A673 (cell line): ENCODE data around the gene CGB1. TPM values are rescaled to one million over a fixed set of nuclear protein-coding genes. Genes with fewer than 3 reads are reported as not detected.
"Not testable (repeated sequence)": the region's sequence is repeated elsewhere in the genome, so short reads cannot be mapped to it uniquely, and the experiment has no call there.

Experiments used
- BruUV-seq: library from RNA; stranded (reverse); fragments of 400-500 nt; replicated peaks from 2 replicates; lab custom pipeline; 2021; lab: Mats Ljungman, UMichigan
- CTCF ChIA-PET: fragments of 300-600 bp; sonication (Branson Sonifier 250); formaldehyde crosslinking; loops from one replicate; lab custom pipeline; 2022; ENCODE audit warnings: antibody characterized with exemption; lab: Charles Lee
- POLR2A ChIA-PET: fragments of 300-600 bp; sonication (Branson Sonifier 250); formaldehyde crosslinking; loops from one replicate; lab custom pipeline; 2022; ENCODE audit warnings: antibody characterized with exemption; ENCODE audit not compliant: low non-redundant PET; lab: Charles Lee
- DNase-seq: peaks from one replicate; pipeline ENCODE4 v3.0.0-alpha.2; 2015; ENCODE audit warnings: low spot score
- H3K27ac ChIP-seq: fragments of 200-600 bp; sonication (generic); 2 replicates; pipeline ENCODE4 v1.5.1; 2016; ENCODE audit warnings: mixed run types, low read depth, mild to moderate bottlenecking, mixed read lengths, antibody characterized with exemption, low read length; ENCODE audit not compliant: poor library complexity, severe bottlenecking
- H3K27me3 ChIP-seq: fragments of 200-600 bp; sonication (generic); replicated peaks from 2 replicates; pipeline ENCODE4 v1.6.1; 2017; ENCODE audit warnings: mixed run types, low read depth, mild to moderate bottlenecking, mixed read lengths, antibody characterized with exemption, low read length; ENCODE audit not compliant: insufficient read depth, poor library complexity
- H3K36me3 ChIP-seq: fragments of 200-600 bp; sonication (generic); 2 replicates; pipeline ENCODE4 v1.6.1; 2016; ENCODE audit warnings: mixed run types, mild to moderate bottlenecking, mixed read lengths, antibody characterized with exemption, low read length; ENCODE audit not compliant: insufficient read depth, poor library complexity, severe bottlenecking
- H3K4me1 ChIP-seq: fragments of 200-600 bp; sonication (generic); 2 replicates; pipeline ENCODE4 v1.6.1; 2017; ENCODE audit warnings: mixed run types, mild to moderate bottlenecking, mixed read lengths, antibody characterized with exemption, low read length; ENCODE audit not compliant: insufficient read depth, poor library complexity, severe bottlenecking
- H3K4me3 ChIP-seq: fragments of 200-600 bp; sonication (generic); 2 replicates; pipeline ENCODE4 v1.5.1; 2016; ENCODE audit warnings: low read depth, mixed run types, mild to moderate bottlenecking, mixed read lengths, low read length; ENCODE audit not compliant: poor library complexity, severe bottlenecking
- H3K9me3 ChIP-seq: fragments of 200-600 bp; sonication (generic); 2 replicates; pipeline ENCODE4 v1.6.1; 2016; ENCODE audit warnings: mixed run types, low read depth, mild to moderate bottlenecking, mixed read lengths, antibody characterized with exemption, low read length; ENCODE audit not compliant: poor library complexity, severe bottlenecking
- CTCF ChIP-seq: fragments of 300-800, 200-600 bp; sonication (generic); conservative IDR thresholded peaks from 2 replicates; pipeline ENCODE4 v1.5.1; 2017; ENCODE audit warnings: low read depth, mild to moderate bottlenecking, antibody characterized with exemption, low read length, moderate library complexity, mixed read lengths
- EZH2 ChIP-seq: fragments of 200-600 bp; sonication (generic); IDR thresholded peaks from 2 replicates; pipeline ENCODE4 v1.6.1; 2017; ENCODE audit warnings: borderline replicate concordance, low read depth, mild to moderate bottlenecking, mixed read lengths, antibody characterized with exemption, low read length; ENCODE audit not compliant: poor library complexity, severe bottlenecking
- intact Hi-C: fragments of 100-400 bp; cut with micrococcal nuclease; formaldehyde crosslinking; loops from one replicate; pipeline ENCODE4 v1.10.0; 2022; ENCODE audit not compliant: unreplicated experiment
- total RNA-seq: library from RNA; stranded (reverse); gene quantifications from 2 replicates; pipeline ENCODE4 v1.2.3, GENCODE V29; 2021

Gene CGB1
- total RNA-seq, 1 experiment from 2014 or later = not detected

- ChIA-PET CTCF (interaction anchor here (1.4 to 1.7 kb wide), 2 partner anchors 20 to 26 kb away, joined by 3 to 10 read pairs; partner anchors contain the start of genes GYS1 and RUVBL2), POLR2A (no interaction called here)
- Histone ChIP-seq H3K36me3 (peaks cover 10% of the 10 kb centered on the region), H3K27ac (no peak overlapping the region), H3K4me1 (peaks cover 15% of the 10 kb centered on the region), H3K9me3 (no peaks in the 10 kb centered on the region), H3K4me3 (peak overlapping the region; percentile 49), H3K27me3 (no peaks in the 10 kb centered on the region)
- TF ChIP-seq EZH2 (no peak), CTCF (peak; percentile 48)
- BruUV-seq = TSS peak; percentile 17
- intact Hi-C loops = no loop called here
- peak; percentile 51 for DNase-seq
These were observed 17.3 kb downstream of the CGB1 start for GRCh38 chr19:49019242-49019932.

GRCh38 chr19:49018388-49019241 is 18.1 kb downstream of the CGB1 start:
- Histone ChIP-seq H3K4me1 (peaks cover 15% of the 10 kb centered on the region), H3K4me3 (peak overlapping the region; percentile 49)
- H3K36me3 ChIP-seq, H3K27ac ChIP-seq, POLR2A ChIA-PET, intact Hi-C loops, BruUV-seq, H3K9me3 ChIP-seq, H3K27me3 ChIP-seq: not testable (repeated sequence)
- peak; percentile 36 for DNase-seq
- CTCF ChIA-PET = interaction anchor here (1.4 to 1.7 kb wide), 2 partner anchors 19 to 25 kb away, joined by 3 to 10 read pairs; partner anchors contain the start of genes GYS1 and RUVBL2

- no TSS peak for BruUV-seq
- intact Hi-C loops = no loop called here
- DNase-seq = peak; percentile 85
- Histone ChIP-seq H3K36me3 (peaks cover 10% of the 10 kb centered on the region), H3K4me1 (peaks cover 15% of the 10 kb centered on the region), H3K4me3 (peak overlapping the region; percentile 49), H3K27ac (no peak overlapping the region), H3K27me3 (no peaks in the 10 kb centered on the region), H3K9me3 (no peaks in the 10 kb centered on the region)
- ChIA-PET CTCF (interaction anchor here (0.6 to 0.9 kb wide), 2 partner anchors 18 to 47 kb away, joined by 3 read pairs; no protein-coding TSS in a partner anchor), POLR2A (no interaction called here)
- no peak for TF ChIP-seq EZH2
- peak; percentile 62 for TF ChIP-seq CTCF
These were observed 18.9 kb downstream of the CGB1 start for GRCh38 chr19:49017666-49018351.
